H1 (cell line): ENCODE results near the gene PKN3. TPM values are rescaled to one million over a fixed set of nuclear protein-coding genes. Genes with fewer than 3 reads are reported as not detected.

Experiments used
- CTCF ChIA-PET: fragments of 300-600 bp; sonication (Branson Sonifier 250); formaldehyde crosslinking; loops from one replicate; lab custom pipeline; 2021; ENCODE audit not compliant: partially characterized antibody; lab: Charles Lee
- POLR2A ChIA-PET: fragments of 300-600 bp; sonication (Branson Sonifier 250); formaldehyde crosslinking; loops from one replicate; lab custom pipeline; 2021; ENCODE audit warnings: inconsistent platforms; ENCODE audit not compliant: partially characterized antibody; lab: Charles Lee
- DNase-seq, 2 experiments: peaks; one replicate each; pipeline versions ENCODE4 v3.0.0 to v3.0.0-alpha.2; 2010 to 2022; ENCODE audit warnings: low spot score in 2 of 2, low read depth in 1 of 2, mixed read lengths in 1 of 2
- FAIRE-seq: peaks from 2 replicates; lab custom pipeline; 2011; peaks lifted over from hg19 to GRCh38; lab: Jason Lieb, UNC
- H2AFZ ChIP-seq: 2 replicates; pipeline ENCODE4 v1.8.1; 2012; ENCODE audit warnings: low read length, inconsistent platforms
- H2AK5ac ChIP-seq: 2 replicates; pipeline ENCODE4 v1.6.1; 2013; ENCODE audit warnings: low read depth, low read length
- H2BK120ac ChIP-seq: replicated peaks from 2 replicates; pipeline ENCODE3; 2013; ENCODE audit warnings: low read depth, low read length, inconsistent platforms
- H2BK12ac ChIP-seq: 2 replicates; pipeline ENCODE4 v1.6.1; 2013; ENCODE audit warnings: low read depth, low read length
- H2BK15ac ChIP-seq: 2 replicates; pipeline ENCODE4 v1.6.1; 2013; ENCODE audit warnings: low read length
- H2BK20ac ChIP-seq: 2 replicates; pipeline ENCODE4 v1.6.1; 2013; ENCODE audit warnings: low read length
- H2BK5ac ChIP-seq: 2 replicates; pipeline ENCODE4 v1.6.1; 2013; ENCODE audit warnings: low read depth, low read length
- H3K14ac ChIP-seq: 2 replicates; pipeline ENCODE4 v1.6.1; 2013; ENCODE audit warnings: inconsistent platforms; ENCODE audit not compliant: insufficient read length
- H3K18ac ChIP-seq: 2 replicates; pipeline ENCODE4 v1.6.1; 2013; ENCODE audit warnings: low read length; ENCODE audit errors: extremely low read depth
- H3K23ac ChIP-seq: 2 replicates; pipeline ENCODE4 v1.6.1; 2013; ENCODE audit warnings: inconsistent platforms; ENCODE audit not compliant: insufficient read length
- H3K23me2 ChIP-seq: 2 replicates; pipeline ENCODE4 v1.6.1; 2013; ENCODE audit warnings: low read depth, low read length
- H3K27ac ChIP-seq: 2 replicates; pipeline ENCODE4 v1.6.1; 2011; ENCODE audit warnings: low read depth, low read length, inconsistent platforms
- H3K27me3 ChIP-seq, 4 experiments: replicated peaks in 1 of 4; 1 replicate in 1 of 4; 2 replicates in 3 of 4; pipeline versions ENCODE4 v1.6.1 to v1.8.1; 2011 to 2013; ENCODE audit warnings: low read length in 3 of 4, mild to moderate bottlenecking in 3 of 4, inconsistent platforms in 2 of 4, mixed read lengths in 2 of 4, moderate library complexity in 1 of 4; ENCODE audit not compliant: control insufficient read depth in 3 of 4, insufficient read depth in 3 of 4; ENCODE audit errors: extremely low read depth in 1 of 4
- H3K36me3 ChIP-seq, 4 experiments: 2 replicates each; pipeline versions ENCODE4 v1.6.1 to v1.8.1; 2011 to 2013; ENCODE audit warnings: mild to moderate bottlenecking in 4 of 4, low read length in 3 of 4, moderate library complexity in 2 of 4, control low read depth in 1 of 4, inconsistent platforms in 1 of 4; ENCODE audit not compliant: insufficient read depth in 4 of 4, control insufficient read depth in 2 of 4
- H3K4ac ChIP-seq: replicated peaks from 2 replicates; pipeline ENCODE3; 2013; ENCODE audit warnings: low read length, low read depth, mixed read lengths, inconsistent platforms; ENCODE audit not compliant: insufficient read length
- H3K4me1 ChIP-seq, 4 experiments: replicated peaks in 1 of 4; 1 replicate in 1 of 4; 2 replicates in 3 of 4; pipeline versions ENCODE4 v1.6.1 to v1.8.1; 2011 to 2013; ENCODE audit warnings: low read length in 3 of 4, inconsistent platforms in 2 of 4, mixed read lengths in 1 of 4; ENCODE audit not compliant: insufficient read depth in 4 of 4, control insufficient read depth in 3 of 4
- H3K4me2 ChIP-seq, 2 experiments: 2 replicates each; pipeline versions ENCODE4 v1.6.1 to v1.8.1; 2011 to 2013; ENCODE audit warnings: low read depth in 2 of 2, low read length in 2 of 2, control low read depth in 1 of 2, inconsistent platforms in 1 of 2, mild to moderate bottlenecking in 1 of 2; ENCODE audit not compliant: insufficient read depth in 1 of 2
- H3K4me3 ChIP-seq, 4 experiments: fragments of 200-600, 300-600 bp in 1 of 4; sonication (generic), shearing (Covaris generic), sonication (Bioruptor Twin) in 1 of 4; 2 replicates each; pipeline versions ENCODE4 v1.5.1 to v1.8.1; 2011 to 2016; ENCODE audit warnings: low read length in 4 of 4, low read depth in 3 of 4, control low read depth in 2 of 4, inconsistent platforms in 2 of 4, mild to moderate bottlenecking in 2 of 4, mixed read lengths in 1 of 4, moderate library complexity in 1 of 4; ENCODE audit not compliant: insufficient read depth in 2 of 4; ENCODE audit errors: extremely low read depth in 1 of 4
- H3K56ac ChIP-seq: replicated peaks from 2 replicates; pipeline ENCODE3; 2013; ENCODE audit warnings: low read depth, mild to moderate bottlenecking, mixed read lengths, low read length, inconsistent platforms; ENCODE audit not compliant: insufficient read length
- H3K79me1 ChIP-seq: 2 replicates; pipeline ENCODE4 v1.6.1; 2013; ENCODE audit warnings: low read depth, low read length, control low read depth
- H3K79me2 ChIP-seq, 2 experiments: 2 replicates each; pipeline versions ENCODE4 v1.6.1 to v1.8.1; 2012 to 2013; ENCODE audit warnings: low read length in 2 of 2, mild to moderate bottlenecking in 2 of 2, inconsistent platforms in 1 of 2; ENCODE audit not compliant: insufficient read depth in 2 of 2, control insufficient read depth in 1 of 2
- H3K9ac ChIP-seq, 4 experiments: replicated peaks in 1 of 4; 1 replicate in 1 of 4; 2 replicates in 3 of 4; pipeline versions ENCODE4 v1.6.1 to v1.8.1; 2011 to 2013; ENCODE audit warnings: low read depth in 3 of 4, low read length in 3 of 4, control low read depth in 2 of 4, mild to moderate bottlenecking in 2 of 4, moderate library complexity in 2 of 4, inconsistent platforms in 1 of 4; ENCODE audit errors: extremely low read depth in 1 of 4
- H3K9me3 ChIP-seq, 2 experiments: 2 replicates each; pipeline versions ENCODE4 v1.6.1 to v1.8.1; 2012 to 2013; ENCODE audit warnings: mild to moderate bottlenecking in 2 of 2, moderate library complexity in 2 of 2, control low read depth in 1 of 2, inconsistent platforms in 1 of 2, low read depth in 1 of 2, low read length in 1 of 2, mixed read lengths in 1 of 2; ENCODE audit not compliant: insufficient read depth in 2 of 2
- H4K20me1 ChIP-seq, 2 experiments: replicated peaks in 1 of 2; 2 replicates each; pipeline versions ENCODE3 to v1.8.1; 2011 to 2013; ENCODE audit warnings: inconsistent platforms in 2 of 2, low read length in 2 of 2, mild to moderate bottlenecking in 1 of 2; ENCODE audit not compliant: insufficient read depth in 2 of 2, control insufficient read depth in 1 of 2
- H4K5ac ChIP-seq: 2 replicates; pipeline ENCODE4 v1.6.1; 2013; ENCODE audit warnings: low read length, low read depth, mixed read lengths, inconsistent platforms; ENCODE audit not compliant: insufficient read length
- H4K8ac ChIP-seq: 2 replicates; pipeline ENCODE4 v1.8.0; 2013; ENCODE audit warnings: mild to moderate bottlenecking, moderate library complexity, low read length, inconsistent platforms; ENCODE audit not compliant: insufficient read depth; ENCODE audit errors: extremely low read depth
- H4K91ac ChIP-seq: replicated peaks from 2 replicates; pipeline ENCODE3; 2013; ENCODE audit warnings: low read length, mixed read lengths, inconsistent platforms; ENCODE audit not compliant: insufficient read length
- EP300 ChIP-seq, 2 experiments: IDR thresholded peaks; 1 replicate in 1 of 2; 2 replicates in 1 of 2; pipeline ENCODE4 v1.6.1; 2011 to 2012; ENCODE audit warnings: low read depth in 2 of 2, low read length in 2 of 2, mild to moderate bottlenecking in 2 of 2, borderline replicate concordance in 1 of 2, inconsistent platforms in 1 of 2, moderate library complexity in 1 of 2
- WGBS, 2 experiments: shearing (Covaris generic) in 1 of 2; methylation state at CpG; one replicate each; pipeline versions ENCODE4 v1.1.6 to v1.1.7; 2013 to 2015; ENCODE audit warnings: low lambda C conversion rate in 2 of 2, mixed read lengths in 2 of 2, inconsistent platforms in 1 of 2, low coverage in 1 of 2, missing lambda C conversion rate in 1 of 2; ENCODE audit not compliant: insufficient replicate concordance in 2 of 2, insufficient coverage in 1 of 2, insufficient read length in 1 of 2; ENCODE audit errors: extremely low coverage in 1 of 2, missing lambda C conversion rate in 1 of 2; 5-methylcytosine and 5-hydroxymethylcytosine counted together
- polyA plus RNA-seq, 7 experiments: library from polyadenylated mRNA; depleted of rRNA in 3 of 7; stranded (reverse) in 5 of 7; unstranded in 2 of 7; fragments of >200 nt in 5 of 7; fragments of 200-250 nt in 2 of 7; gene quantifications; 1 replicate in 5 of 7; 2 replicates in 1 of 7; 4 replicates in 1 of 7; pipeline versions ENCODE4 v1.2.1 to v1.2.3, GENCODE V29; 2011 to 2013; ENCODE audit warnings: missing spikeins in 2 of 7, mixed read lengths in 2 of 7
- total RNA-seq: library from RNA; stranded (reverse); fragmentation: NEBNext Ultra II Directional; extraction: Animal tissue kit (Norgen Biotek cat#: 25700); gene quantifications from 2 replicates; pipeline ENCODE4 v1.2.1, GENCODE V29; 2021

The PKN3 gene
- total and polyA plus RNA-seq, 2 of the 8 experiments (the other 6 are each of a cell fraction or from before 2014, with no cell fraction given) = 15.7 to 16.3 TPM

GRCh38 chr9:128743421-128743820, 41.1 kb downstream of the PKN3 start:
- CTCF ChIA-PET = interaction anchor here (0.6 to 13.4 kb wide), 4 partner anchors 8 to 188 kb away, joined by 3 to 104 read pairs (median 8); no protein-coding TSS in a partner anchor
- no peak overlapping the region for H2AFZ ChIP-seq
- no peak overlapping the region for H3K56ac ChIP-seq
- H2BK20ac ChIP-seq = no peak overlapping the region
- no peak overlapping the region for H2AK5ac ChIP-seq
- H3K18ac ChIP-seq = no peak overlapping the region
- no peak overlapping the region for H3K4me2 ChIP-seq
- H3K4me3 ChIP-seq = no peak overlapping the region
- H3K79me2 ChIP-seq = no peaks in the 10 kb centered on the region
- POLR2A ChIA-PET = interaction anchor here (1.1 to 2.2 kb wide), 2 partner anchors 10 to 75 kb away, joined by 3 to 7 read pairs; partner anchors contain the start of gene ENDOG
- no peak overlapping the region for H4K5ac ChIP-seq
- H2BK120ac ChIP-seq = no peak overlapping the region
- no peaks in the 10 kb centered on the region for H3K4me1 ChIP-seq
- FAIRE-seq (no peak), DNase-seq (no peak)
- H3K27ac ChIP-seq = no peak overlapping the region
- no peak for TF ChIP-seq EP300 (IDR thresholded peaks at IDR 0.05; ENCODE audit: borderline replicate concordance in 1 of 2, low read depth in 2 of 2, low read length in 2 of 2)
- H4K91ac ChIP-seq = no peak overlapping the region
- H3K4ac ChIP-seq = no peak overlapping the region
- H2BK15ac ChIP-seq = no peak overlapping the region
- no peak overlapping the region for H3K14ac ChIP-seq
- no peak overlapping the region for H3K9ac ChIP-seq
- H3K27me3 ChIP-seq = no peaks in the 10 kb centered on the region
- H3K9me3 ChIP-seq = no peaks in the 10 kb centered on the region
- no peak overlapping the region for H3K23ac ChIP-seq
- WGBS, 2 experiments = 90% methylated on average over 1 of the region's 1 CpG; no CpG with 5 or more reads in 1 of the 2 experiments
- H3K36me3 ChIP-seq = peaks cover 0 to 4% (median 2%) of the 10 kb centered on the region in 4 experiments; a peak in 1 of 8 replicates
- no peak overlapping the region for H2BK5ac ChIP-seq
- H4K8ac ChIP-seq = no peak overlapping the region
- no peaks in the 10 kb centered on the region for H4K20me1 ChIP-seq
- no peaks in the 10 kb centered on the region for H3K79me1 ChIP-seq
- H2BK12ac ChIP-seq = no peak overlapping the region
- H3K23me2 ChIP-seq = no peaks in the 10 kb centered on the region
